Stimulated activated CD8-positive, alpha-beta memory T cell treated with anti-CD3 and anti-CD28 coated beads, Interleukin-15, amount 100 ng/mL, for 48 hours (primary cell): Measurements from ENCODE around the gene OR7C2.
"Not testable (repeated sequence)": the region's sequence is repeated elsewhere in the genome, so short reads cannot be mapped to it uniquely, and the experiment has no call there.

Source experiments
- DNase-seq, 2 donors: peaks; one replicate each; pipeline ENCODE4 v3.0.0-alpha.2; 2020; ENCODE audit warnings: low read depth in 2 of 2

Gene OR7C2

DNA sequence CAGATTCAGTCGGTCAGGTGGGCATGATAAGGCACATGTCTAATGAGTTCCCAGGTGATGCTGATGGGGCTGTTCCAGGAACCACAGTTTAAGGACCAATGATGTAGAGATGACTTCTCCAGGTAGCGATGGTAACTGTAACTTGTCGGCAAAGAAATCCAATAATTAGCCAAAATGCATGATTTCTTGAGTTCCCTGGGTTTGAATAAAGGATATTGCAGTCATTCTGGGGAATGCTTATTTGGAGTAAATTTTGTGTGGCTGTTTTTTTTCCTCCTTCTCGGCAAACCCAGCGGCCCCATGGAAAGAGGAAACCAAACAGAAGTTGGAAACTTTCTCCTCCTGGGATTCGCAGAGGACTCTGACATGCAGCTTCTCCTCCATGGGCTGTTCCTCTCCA, at the start of gene OR7C2:
OR7C2 (plus strand) TSS at position 301 of the 400 bp plus-strand sequence; CDS start at position 301, 0 bp downstream.
- DNase-seq, result no peak

DNA sequence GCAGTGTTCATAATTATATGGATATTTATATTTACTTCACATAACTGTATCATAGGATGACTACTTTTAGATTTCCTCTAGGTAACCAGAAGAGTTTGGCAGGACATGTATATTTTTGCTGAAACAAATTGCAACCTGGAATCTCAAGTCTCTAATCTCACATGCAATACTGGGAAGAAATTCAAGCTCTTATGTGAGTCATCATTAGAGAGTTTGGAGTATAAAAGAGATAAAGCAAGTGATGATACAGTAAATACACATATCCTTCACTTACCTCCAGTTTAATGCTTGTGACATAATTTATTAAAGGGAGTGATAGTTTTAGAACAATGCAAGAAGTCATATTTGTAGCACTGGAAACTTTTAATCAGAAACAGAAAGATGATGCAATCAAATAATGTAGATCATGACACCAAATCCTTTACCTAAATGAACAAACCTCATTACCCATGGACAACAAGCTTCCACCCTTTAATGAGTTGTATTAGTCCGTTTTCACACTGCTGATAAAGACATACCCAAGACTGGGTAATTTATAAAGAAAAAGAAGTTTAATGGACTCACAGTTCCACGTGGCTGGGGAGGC, 39.5 kb upstream of the OR7C2 start:
- DNase-seq, result no peak

DNA sequence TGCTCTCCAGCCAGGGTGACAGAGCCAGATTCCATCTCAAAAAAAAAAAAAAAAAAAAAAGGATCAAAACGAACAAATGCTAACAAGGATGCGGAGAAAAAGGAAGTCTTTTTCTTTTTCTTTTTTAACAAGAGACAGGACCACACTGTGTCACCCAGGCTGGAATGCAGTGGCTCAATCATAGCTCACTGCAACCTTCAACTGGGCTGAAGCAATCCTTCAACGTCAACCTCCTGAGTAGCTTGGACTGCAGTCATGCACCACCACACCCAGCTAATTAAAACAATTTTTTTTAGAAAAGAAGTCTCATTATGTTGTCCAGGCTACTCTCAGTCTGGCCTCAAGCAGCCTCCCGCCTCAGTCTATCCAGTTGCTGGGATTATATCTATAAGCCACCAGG, 34.6 kb upstream of the OR7C2 start:
- DNase-seq, result no peak

- no peak for DNase-seq
These were observed 26.2 kb upstream of the OR7C2 start for GRCh38 chr19:14915116-14915515.

DNA sequence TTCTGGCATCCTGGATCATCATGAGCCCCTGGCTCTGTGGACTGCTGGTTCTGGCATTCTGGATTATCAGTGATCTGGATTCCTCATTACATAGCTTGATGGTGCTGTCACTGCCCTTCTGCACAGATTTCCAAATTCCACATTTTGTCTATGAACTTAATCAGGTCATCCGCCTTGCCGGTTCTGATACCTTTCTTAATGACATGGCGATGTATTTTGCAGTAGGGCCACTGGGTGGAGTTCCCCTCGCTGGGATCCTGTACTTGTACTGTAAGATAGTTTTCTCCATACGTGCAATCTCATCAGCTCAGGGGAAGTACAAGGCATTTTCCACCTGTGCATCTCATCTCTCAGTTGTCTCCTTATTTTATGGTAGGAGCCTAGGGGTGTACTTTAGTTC, 24.4 kb upstream of the OR7C2 start:
- DNase-seq, result no peak

GRCh38 chr19:14933506-14933905, 7.8 kb upstream of the OR7C2 start:
- DNase-seq, result no peak

DNA sequence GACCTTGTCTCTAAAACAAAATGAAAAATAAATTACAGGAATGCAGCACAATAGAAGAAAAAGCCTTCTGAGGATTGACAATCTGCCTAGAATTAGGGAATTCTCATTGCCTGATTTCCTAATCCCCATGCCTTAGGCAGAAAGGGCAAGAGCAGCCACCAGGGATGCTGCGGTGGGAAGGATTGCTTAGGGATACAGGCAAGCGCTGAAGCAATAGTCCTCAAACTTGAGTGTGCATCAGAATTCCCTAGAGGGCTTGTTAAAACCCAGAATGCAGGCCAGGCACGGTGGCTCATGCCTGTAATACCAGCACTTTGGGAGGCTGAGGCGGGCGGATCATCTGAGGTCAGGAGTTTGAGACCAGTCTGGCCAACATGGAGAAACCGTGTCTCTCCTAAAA, 1.0 kb upstream of the OR7C2 start:
- no peak for DNase-seq

- DNase-seq, result no peak
These were observed 2.3 kb downstream of the OR7C2 start for GRCh38 chr19:14943601-14944000.

DNA sequence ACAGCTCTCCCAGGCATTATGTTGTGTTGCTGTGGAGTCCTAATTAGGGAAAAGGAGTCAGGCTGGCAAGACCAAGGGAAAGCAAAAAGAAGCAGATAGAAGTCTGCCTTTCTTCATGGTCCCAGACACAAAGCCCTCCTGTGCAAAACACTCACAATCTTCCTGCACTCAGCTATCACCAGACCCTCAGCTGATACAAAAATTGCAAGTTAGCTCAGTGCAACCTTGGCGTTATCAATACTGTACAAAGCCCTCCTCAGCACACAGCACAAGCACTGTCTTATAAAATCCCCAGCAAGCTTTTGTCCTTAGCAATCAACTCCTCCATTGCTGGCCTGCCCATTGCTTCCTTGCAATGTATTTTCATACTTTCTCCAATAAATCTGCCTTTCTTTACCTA, 3.2 kb downstream of the OR7C2 start:
- no peak for DNase-seq

DNA sequence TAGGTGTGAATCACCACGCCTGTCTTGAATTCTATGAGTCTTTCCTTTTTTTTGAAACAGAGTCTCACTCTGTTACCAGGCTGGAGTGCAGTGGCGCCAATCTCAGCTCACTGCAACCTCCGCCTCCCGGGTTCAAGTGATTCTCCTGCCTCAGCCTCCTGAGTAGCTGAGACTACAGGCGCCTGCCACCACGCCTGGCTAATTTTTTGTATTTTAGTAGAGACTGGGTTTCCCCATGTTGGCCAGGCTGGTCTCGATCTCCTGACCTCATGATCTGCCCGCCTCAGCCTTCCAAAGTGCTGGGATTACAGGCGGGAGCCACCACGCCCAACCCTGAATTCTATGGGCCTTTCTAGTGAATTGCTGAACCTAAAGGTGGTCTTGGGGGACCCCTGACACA, 8.1 kb downstream of the OR7C2 start:
- DNase-seq, result not testable (repeated sequence)

GRCh38 chr19:14949876-14950275, 8.6 kb downstream of the OR7C2 start:
- DNase-seq, result no peak

GRCh38 chr19:14950421-14950820, 9.1 kb downstream of the OR7C2 start:
- no peak for DNase-seq

GRCh38 chr19:14952767-14953166, 11.5 kb downstream of the OR7C2 start:
- DNase-seq, result no peak

DNA sequence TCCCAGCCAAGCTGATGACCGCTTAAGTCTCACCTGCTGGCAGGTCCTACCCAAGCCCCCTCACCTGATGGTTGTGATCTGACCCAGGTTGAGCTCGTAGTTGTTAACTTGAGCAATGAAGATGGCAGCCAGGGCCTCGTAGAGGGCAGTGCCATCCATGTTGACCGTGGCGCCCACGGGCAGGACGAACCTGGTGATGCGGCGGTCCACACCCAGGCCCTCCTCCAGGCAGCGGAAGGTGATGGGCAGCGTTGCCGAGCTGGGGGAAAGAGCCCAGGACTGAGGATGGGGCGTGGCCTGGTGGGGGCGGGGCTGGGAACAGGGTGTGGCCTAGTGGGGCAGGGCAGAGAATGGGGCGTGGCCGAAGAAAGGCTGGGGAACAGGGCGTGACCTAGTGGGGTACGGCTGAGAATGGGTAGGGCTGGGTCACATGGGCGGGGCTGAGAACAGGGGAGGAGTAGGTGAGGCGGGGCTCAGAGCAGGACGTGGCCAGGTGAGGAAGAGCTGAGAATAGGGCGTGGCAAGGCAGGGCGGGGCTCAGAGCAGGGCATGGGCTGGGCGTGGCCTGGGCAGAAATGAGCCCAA, 12.9 kb downstream of the OR7C2 start:
- no peak for DNase-seq

- DNase-seq, result no peak
These were observed 16.2 kb downstream of the OR7C2 start for GRCh38 chr19:14957464-14957863.

DNA sequence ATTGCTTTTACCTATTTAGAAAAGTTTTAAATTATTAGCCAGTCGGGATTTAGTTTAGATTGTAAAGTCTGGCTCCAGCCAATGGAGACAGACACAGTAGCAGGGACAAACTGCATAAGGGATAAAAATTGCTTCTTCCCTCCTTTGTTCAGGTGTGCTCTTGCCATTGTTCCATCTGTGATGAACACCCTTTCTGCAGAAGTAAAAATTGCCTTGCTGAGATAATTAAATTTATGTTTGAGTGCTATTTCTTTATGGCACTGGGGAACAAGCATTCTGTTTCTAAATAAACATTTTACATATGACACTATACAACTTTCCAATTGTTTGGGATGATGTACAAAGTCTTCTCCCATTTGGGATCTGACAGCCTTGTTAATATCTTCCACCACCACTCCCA, 18.0 kb downstream of the OR7C2 start:
- no peak for DNase-seq

DNA sequence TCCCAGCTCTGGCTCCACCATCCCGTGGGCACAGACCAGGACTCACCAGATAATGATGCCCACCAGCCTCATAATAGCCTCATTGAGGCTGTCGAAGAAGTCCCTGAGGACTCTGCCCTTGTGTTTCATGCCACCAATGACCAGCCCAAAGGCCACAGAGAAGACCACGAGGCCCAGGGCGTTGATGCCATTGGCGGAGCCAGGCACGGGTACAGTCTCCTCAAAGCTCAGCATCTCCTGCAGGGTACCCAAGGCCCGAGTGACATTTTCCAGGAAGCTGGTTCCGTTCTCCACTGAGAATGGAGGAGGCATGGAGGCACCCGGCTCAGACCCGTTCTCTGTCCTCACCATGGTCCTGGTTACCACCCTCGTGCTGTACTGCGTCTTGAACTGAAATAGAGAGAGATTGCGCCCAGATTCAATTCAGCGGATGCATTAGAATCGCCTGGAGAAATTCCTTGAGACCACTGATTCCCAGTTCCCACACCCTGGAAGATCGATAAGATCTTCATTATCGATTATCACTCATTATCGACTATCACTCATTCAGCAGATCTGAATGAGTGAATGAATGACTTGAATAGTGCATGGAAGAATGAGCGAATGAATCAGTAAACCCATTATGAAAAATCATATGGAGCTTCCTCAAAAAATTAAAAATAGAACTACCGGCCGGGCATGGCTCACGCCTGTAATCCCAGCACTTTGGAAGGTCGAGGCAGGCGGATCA, 20.8 kb downstream of the OR7C2 start:
- no peak for DNase-seq

- no peak for DNase-seq
These were observed 27.0 kb downstream of the OR7C2 start for GRCh38 chr19:14968247-14968646.

DNA sequence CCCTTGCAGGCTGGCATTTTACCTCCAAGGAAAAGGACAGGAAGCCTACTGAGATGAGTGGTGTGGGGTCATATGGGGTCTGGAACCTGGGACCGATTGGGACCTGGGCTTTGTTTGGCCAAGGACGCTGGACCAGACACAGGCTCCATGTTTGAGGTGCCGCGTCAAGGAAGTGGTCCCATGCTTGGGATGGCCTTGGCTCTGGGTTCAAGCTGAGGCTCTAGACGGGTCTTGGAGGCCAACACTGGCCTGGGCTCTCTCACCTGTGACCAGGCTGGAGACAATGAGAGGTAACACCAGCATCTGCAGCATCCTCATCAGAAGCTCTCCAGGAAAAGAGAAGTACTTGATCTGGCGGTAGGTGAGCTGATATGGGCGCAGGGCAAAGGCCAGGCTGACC, 30.2 kb downstream of the OR7C2 start:
- DNase-seq, result no peak

DNA sequence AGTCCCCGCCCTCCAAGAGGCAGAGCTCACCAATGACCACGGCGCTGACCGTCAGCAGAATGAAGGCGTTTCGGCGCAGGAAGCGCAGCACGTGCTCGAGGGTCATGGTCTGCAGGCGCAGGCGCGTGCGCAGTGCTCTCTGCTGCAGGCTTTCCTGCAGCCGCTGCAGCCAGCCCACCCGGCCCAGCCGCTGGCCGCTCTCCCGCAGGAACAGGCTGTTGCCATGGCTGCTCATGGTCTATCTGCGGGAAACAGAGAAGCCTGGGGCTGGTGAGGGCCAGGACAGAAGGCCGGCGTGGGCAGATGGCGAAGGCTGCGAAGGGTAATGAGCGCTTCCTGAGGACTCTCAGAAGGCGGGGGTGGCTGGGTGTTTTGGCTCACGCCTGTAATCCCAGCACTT, 31.4 kb downstream of the OR7C2 start:
- no peak for DNase-seq

- DNase-seq, result no peak
These were observed 33.2 kb downstream of the OR7C2 start for GRCh38 chr19:14974488-14974887.

- no peak for DNase-seq
These were observed 35.8 kb downstream of the OR7C2 start for GRCh38 chr19:14977128-14977527.

DNA sequence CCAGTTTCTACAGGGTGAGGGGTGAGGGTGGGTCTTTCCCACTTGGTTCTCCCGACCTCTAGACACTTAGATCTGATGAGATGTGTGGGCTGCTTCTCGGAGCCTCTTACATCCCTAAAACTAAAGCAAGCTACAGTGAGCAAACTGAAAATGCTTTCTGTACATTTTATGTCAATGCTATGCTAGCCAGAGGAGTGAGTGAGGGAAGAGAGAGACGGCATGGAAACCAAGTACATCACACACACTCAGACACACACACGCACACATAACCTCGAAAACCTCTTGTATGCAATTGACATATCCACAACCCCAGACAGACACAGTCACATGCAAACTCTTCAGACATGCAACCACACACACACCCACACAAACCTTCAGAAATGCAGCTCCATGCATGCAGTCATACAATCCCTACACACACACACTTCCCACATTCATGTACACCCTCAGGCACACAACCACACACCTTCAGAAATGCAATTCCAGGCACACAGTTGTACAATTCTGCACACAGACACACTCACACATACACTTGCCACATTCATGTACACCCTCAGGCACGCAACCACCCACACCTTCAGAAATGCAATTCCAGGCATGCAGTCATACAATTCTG, 37.0 kb downstream of the OR7C2 start:
- DNase-seq, result no peak
